ENCODE results near the gene STAT3. TPM values are rescaled to one million over a fixed set of nuclear protein-coding genes. Genes with fewer than 3 reads are reported as not detected.
A peak's percentile ranks its signal among the peaks of the same experiment; 100 is the strongest.

Gene STAT3
- total and polyA plus RNA-seq, 12 donors, result 33.9 to 398 (median 109) TPM

DNA sequence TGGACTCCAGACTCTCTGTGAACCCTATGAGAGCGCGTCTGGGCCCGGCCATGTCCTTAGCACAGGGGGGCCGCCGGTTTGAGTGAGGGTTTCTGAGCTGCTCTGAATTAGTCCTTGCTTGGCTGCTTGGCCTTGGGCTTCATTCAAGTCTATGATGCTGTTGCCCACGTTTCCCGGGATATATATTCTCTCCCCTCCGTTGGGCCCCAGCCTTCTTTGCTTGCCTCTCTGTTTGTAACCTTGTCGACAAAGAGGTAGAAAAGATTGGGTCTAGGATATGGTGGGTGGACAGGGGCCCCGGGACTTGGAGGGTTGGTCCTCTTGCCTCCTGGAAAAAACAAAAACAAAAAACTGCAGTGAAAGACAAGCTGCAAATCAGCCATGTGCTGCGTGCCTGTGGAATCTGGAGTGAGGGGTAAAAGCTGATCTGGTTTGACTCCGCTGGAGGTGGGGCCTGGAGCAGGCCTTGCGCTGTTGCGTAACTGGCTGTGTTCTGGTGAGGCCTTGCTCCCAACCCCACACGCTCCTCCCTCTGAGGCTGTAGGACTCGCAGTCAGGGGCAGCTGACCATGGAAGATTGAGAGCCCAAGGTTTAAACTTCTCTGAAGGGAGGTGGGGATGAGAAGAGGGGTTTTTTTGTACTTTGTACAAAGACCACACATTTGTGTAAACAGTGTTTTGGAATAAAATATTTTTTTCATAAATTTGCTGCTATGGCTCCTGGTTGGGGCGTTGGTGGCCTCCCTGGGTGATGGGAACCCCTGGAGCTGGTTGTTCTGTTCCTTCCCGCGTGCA is 76.8 kb downstream of the STAT3 start:
- ATAC-seq (peak; percentile 79 to 95 (median 91)), DNase-seq (peak; percentile 82 to 84)
- TF ChIP-seq, protein P1, sequence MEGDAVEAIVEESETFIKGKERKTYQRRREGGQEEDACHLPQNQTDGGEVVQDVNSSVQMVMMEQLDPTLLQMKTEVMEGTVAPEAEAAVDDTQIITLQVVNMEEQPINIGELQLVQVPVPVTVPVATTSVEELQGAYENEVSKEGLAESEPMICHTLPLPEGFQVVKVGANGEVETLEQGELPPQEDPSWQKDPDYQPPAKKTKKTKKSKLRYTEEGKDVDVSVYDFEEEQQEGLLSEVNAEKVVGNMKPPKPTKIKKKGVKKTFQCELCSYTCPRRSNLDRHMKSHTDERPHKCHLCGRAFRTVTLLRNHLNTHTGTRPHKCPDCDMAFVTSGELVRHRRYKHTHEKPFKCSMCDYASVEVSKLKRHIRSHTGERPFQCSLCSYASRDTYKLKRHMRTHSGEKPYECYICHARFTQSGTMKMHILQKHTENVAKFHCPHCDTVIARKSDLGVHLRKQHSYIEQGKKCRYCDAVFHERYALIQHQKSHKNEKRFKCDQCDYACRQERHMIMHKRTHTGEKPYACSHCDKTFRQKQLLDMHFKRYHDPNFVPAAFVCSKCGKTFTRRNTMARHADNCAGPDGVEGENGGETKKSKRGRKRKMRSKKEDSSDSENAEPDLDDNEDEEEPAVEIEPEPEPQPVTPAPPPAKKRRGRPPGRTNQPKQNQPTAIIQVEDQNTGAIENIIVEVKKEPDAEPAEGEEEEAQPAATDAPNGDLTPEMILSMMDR (IDR thresholded peaks at IDR 0.05), result no peak
- Histone ChIP-seq H3K9me3 (no peaks in the 10 kb centered on the region), H3K4me1 (peaks cover 10 to 68% (median 31%) of the 10 kb centered on the region in 9 donors), H3K27me3 (no peaks in the 10 kb centered on the region), H3K4me3 (peak overlapping the region in 4 of 10 donors; percentile 10 to 31 (median 26)), H3K27ac (peak overlapping the region; percentile 24 to 86 (median 77)), H3K36me3 (peaks cover 0 to 98% (median 40%) of the 10 kb centered on the region in 9 donors)
- 54 to 56% methylated on average over 19 of the region's 19 CpGs for WGBS, 2 donors
- intact Hi-C loops (cut with DNase I), result loop anchor here in 2 of 10 donors (5.0 to 10.0 kb wide), 2 partner anchors 203 to 216 kb away; no protein-coding TSS in a partner anchor

GRCh38 chr17:42310787-42311215 is 77.4 kb downstream of the STAT3 start:
- Histone ChIP-seq H3K36me3 (peaks cover 0 to 98% (median 40%) of the 10 kb centered on the region in 9 donors), H3K27me3 (no peaks in the 10 kb centered on the region), H3K4me3 (no peak overlapping the region), H3K27ac (peak overlapping the region in 9 of 10 donors; percentile 24 to 86 (median 78)), H3K9me3 (no peaks in the 10 kb centered on the region), H3K4me1 (peaks cover 10 to 64% (median 31%) of the 10 kb centered on the region in 9 donors)
- ATAC-seq (no peak), DNase-seq (no peak)
- intact Hi-C loops (cut with DNase I), result loop anchor here in 2 of 10 donors (5.0 to 10.0 kb wide), 2 partner anchors 204 to 216 kb away; no protein-coding TSS in a partner anchor
- WGBS, 2 donors, result 80 to 82% methylated on average over 9 of the region's 9 CpGs
- TF ChIP-seq, protein P1 (IDR thresholded peaks at IDR 0.05), result no peak

- H3K27ac ChIP-seq, result peak overlapping the region in 3 of 10 donors; percentile 1 to 51 (median 11)
- no peak for DNase-seq
- peaks cover 0 to 98% (median 34%) of the 10 kb centered on the region in 9 donors for H3K36me3 ChIP-seq
Measured at GRCh38 chr17:42309986-42310786, 78.1 kb downstream of the STAT3 start.

More at GRCh38 chr17:42309986-42310786, 78.1 kb downstream of the STAT3 start:
- intact Hi-C loops (cut with DNase I), result loop anchor here in 2 of 10 donors (5.0 to 10.0 kb wide), 2 partner anchors 205 to 217 kb away; no protein-coding TSS in a partner anchor
- H3K27me3 ChIP-seq, result no peaks in the 10 kb centered on the region
- H3K9me3 ChIP-seq, result no peaks in the 10 kb centered on the region
- H3K4me3 ChIP-seq, result no peak overlapping the region
- 83 to 85% methylated on average over 19 of the region's 19 CpGs for WGBS, 2 donors
- ATAC-seq, result no peak
- peaks cover 10 to 57% (median 31%) of the 10 kb centered on the region in 9 donors for H3K4me1 ChIP-seq
- TF ChIP-seq, protein P1 (IDR thresholded peaks at IDR 0.05), result no peak
